Left renal pelvis (tissue), 4 donors: ENCODE data around the gene USP48. TPM values are rescaled to one million over a fixed set of nuclear protein-coding genes. Genes with fewer than 3 reads are reported as not detected.

Source experiments
- DNase-seq, 4 donors: peaks; one replicate each; pipeline ENCODE4 v3.0.0-alpha.2; 2013; ENCODE audit warnings: low read depth in 4 of 4, low spot score in 3 of 4
- polyA plus RNA-seq, 4 donors: library from polyadenylated mRNA; unstranded; fragments of 120-200 nt; gene quantifications; one replicate each; pipeline ENCODE4 v1.2.1, GENCODE V29; 2013; ENCODE audit not compliant: insufficient read length in 4 of 4

USP48 gene
- polyA plus RNA-seq, 4 donors: 65.1 to 77.7 (median 70.3) TPM

- no peak for DNase-seq
These were observed 111.0 kb downstream of the USP48 start for GRCh38 chr1:21671915-21672314.

- DNase-seq: no peak
These were observed 111.7 kb downstream of the USP48 start for GRCh38 chr1:21670956-21671902.

- no peak for DNase-seq
These were observed 112.7 kb downstream of the USP48 start for GRCh38 chr1:21670059-21670881.

- DNase-seq: no peak
These were observed 113.5 kb downstream of the USP48 start, which contains the start of gene RAP1GAP for GRCh38 chr1:21669258-21670058. Gene RAP1GAP (minus strand): TSS chr1:21669357. CDS start chr1:21620032, 49,325 bp downstream.

DNA sequence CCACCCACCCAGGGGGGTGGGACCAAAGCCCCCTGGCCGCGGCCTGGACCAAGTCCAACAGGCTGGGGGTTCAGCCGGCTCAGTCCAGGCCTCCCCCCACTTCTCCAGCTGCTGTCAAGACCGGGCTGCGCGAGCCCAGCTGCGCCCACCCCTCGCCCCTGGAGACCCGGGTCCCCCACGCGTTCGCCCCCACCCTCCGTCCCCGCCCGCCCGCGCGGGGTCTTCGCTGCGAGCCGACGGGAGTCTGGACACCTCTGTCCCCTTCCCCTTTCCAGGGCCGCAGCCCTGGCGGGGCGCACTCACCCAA lies 114.0 kb downstream of the USP48 start:
- DNase-seq: no peak

DNA sequence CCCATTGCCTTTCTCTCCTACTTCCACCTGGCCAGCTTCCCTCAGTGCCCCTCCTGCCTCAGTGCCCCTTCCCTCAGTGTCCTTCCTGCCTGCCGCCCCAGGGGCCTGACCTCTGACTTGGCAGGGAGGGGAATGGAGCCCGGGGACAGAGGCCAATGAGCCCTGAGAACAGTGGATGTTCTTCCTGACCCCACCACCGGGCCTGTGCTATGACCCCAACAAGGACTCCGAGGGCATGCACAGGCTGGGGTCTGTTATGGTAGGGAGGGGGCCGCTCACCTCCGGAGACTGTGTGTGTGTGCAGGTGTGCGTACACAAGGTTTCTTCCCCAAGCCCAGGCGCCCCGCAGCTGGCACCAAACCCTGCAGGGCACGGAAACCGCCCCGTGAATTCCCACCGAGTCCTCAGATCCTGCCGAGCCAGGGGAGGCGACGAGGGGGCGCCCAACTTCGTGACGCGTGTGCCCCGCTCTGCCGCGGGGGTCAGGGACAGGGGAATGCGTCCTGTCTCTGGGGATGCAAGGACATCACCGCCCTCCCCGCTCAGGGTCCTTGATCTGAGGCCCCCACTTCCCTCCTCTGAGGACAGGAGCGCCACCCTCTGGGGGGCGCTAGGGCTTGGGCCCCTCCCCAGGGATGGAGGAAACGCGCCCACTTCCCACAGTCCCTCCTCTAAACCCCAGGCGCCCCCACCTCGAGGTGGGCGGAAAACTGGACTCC lies 114.6 kb downstream of the USP48 start:
- DNase-seq: no peak

- no peak for DNase-seq
These were observed 115.4 kb downstream of the USP48 start for GRCh38 chr1:21667348-21668231.

- no peak for DNase-seq
These were observed 116.2 kb downstream of the USP48 start for GRCh38 chr1:21666576-21667320.

- no peak for DNase-seq
These were observed 117.0 kb downstream of the USP48 start for GRCh38 chr1:21665711-21666575.

GRCh38 chr1:21664806-21665588 lies 118.0 kb downstream of the USP48 start:
- DNase-seq: no peak

DNA sequence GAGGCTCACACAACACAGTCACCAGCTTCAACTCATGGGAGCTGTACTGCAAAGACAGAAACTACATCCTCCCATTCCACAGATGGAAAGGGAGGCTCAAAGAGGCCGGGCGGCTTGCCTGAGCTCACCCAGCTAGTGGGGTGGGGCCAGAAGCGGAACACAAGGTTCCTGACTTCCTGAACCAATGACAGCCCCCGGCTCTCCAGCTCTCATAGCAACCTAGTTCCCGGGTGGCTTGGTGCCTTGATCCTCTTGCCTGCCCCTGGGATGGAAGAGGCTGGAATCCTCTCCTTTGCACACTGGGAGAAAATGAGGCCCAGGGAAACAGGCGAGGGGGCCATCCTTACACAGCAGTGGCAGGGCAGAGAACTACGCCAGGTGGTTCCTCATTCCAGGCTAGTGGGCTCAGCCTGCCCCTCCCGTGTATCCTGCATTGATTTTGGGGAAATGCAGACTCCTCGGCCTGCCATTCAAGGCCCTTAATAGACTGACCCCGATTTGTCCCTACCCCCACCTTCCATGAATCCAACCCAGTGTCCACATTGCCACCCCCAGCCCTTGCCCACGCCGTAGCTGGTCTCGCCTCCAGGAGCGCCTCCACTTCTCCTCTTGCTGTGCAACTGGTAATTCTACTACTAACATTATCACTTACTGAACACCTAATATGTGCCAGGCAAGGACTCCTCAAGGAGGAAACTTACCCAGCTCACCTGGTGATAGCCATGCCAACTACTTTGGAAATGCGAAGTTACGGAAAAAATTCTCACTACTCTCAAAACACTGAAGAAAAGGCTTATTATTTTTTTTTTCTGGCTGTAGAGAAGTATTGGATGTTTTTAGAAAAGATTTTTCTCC lies 118.8 kb downstream of the USP48 start:
- DNase-seq: no peak

DNA sequence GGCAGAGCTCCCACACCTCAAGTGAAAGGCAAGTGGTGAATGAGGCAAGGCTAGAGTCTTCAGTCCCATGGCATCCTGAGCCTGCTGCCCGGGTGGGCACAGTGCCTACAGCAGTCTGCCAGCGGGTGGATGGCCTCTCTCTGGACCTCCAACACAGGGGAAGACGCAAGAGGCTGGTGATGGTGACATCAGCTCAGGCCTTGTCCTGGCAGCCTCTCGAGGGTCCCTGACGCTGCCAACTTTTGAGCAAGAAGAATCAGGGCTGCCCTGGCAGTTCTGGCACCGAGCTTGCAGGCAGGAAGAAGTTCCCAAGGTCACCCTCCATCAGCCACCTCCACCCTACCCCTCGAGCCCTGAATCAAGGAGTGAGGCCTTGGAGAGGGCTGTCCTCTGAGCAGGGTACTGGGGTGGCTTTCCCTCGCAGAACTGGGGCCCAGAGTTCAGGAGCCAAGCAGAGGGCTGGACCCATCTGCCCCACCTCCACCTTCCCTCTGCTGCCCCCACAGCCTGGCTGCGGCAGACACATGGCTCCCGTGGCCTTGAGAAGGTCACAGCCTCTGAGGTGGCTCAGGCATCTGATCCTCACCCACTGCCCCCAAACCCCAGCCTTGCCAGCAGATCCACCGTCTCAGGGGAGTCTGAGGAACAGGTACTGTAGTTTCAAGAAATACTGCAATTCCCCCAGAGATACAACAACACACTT lies 119.5 kb downstream of the USP48 start:
- DNase-seq: no peak

DNA sequence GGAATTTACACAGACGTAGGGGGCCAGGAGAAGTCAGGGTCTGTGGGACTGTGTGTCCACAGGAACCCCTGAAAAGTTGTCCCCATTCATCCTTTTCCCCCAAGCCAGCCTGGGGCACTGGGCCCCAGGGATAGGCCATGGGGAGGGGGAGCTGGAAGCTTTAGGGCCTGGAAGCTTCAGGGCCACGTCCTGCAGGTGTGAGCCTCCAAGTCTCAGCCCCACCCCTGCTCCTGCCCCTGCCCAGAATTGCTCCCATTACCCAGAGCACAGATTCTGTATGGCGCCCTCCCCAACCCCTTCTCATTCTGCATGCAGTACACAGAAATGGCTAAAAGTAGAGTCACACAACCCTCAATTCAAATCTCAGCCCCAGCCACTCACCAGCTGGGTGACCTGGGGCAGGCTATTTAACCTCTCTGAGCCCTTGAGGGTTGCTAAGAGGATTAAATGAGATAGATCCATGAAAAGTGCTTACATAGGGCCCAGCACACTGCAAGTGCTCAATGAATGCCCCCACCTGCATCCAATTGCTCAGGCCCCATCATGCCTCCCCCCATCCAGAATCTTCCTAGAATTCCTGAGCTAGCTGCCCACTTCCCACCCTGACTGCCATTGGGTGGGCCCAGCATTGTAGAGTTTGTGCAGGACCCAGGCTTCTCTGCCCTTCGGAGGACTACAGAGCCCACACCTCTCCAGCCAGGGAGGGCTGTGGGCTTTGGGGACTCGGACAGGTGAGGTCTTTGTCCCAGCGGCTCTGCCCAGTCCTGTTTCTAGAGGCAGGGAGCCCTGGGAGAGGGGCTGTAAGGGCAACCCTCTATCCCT lies 120.3 kb downstream of the USP48 start:
- DNase-seq: no peak

- no peak for DNase-seq
These were observed 121.1 kb downstream of the USP48 start for GRCh38 chr1:21661886-21662285.
